Fibroblast of lung (primary cell): Measurements from ENCODE around the gene PSRC1. TPM values are rescaled to one million over a fixed set of nuclear protein-coding genes. Genes with fewer than 3 reads are reported as not detected.
"Not testable (repeated sequence)": the region's sequence is repeated elsewhere in the genome, so short reads cannot be mapped to it uniquely, and the experiment has no call there.

Source experiments
- DNase-seq, 2 donors: peaks; one replicate each; pipeline versions ENCODE4 v3.0.0 to v3.0.0-alpha.2; 2010; ENCODE audit warnings: low read depth in 2 of 2
- H2AFZ ChIP-seq: 2 replicates; pipeline ENCODE4 v1.5.1; 2012; ENCODE audit warnings: low read length, control low read depth, inconsistent platforms
- H3K27ac ChIP-seq: 2 replicates; pipeline ENCODE4 v1.5.1; 2011; ENCODE audit warnings: low read length, control low read depth; ENCODE audit not compliant: insufficient read depth
- H3K27me3 ChIP-seq: 2 replicates; pipeline ENCODE4 v1.5.1; 2011; ENCODE audit warnings: mild to moderate bottlenecking, low read length; ENCODE audit not compliant: control insufficient read depth, insufficient read depth
- H3K36me3 ChIP-seq: 2 replicates; pipeline ENCODE4 v1.5.1; 2011; ENCODE audit warnings: low read length; ENCODE audit not compliant: control insufficient read depth, insufficient read depth
- H3K4me1 ChIP-seq: 2 replicates; pipeline ENCODE4 v1.5.1; 2011; ENCODE audit warnings: low read length; ENCODE audit not compliant: control insufficient read depth, insufficient read depth; ENCODE audit errors: extremely low read depth
- H3K4me2 ChIP-seq: 2 replicates; pipeline ENCODE4 v1.5.1; 2011; ENCODE audit warnings: low read length, control low read depth; ENCODE audit not compliant: insufficient read depth; ENCODE audit errors: extremely low read depth
- H3K4me3 ChIP-seq, 4 experiments: fragments of 200-600 bp in 1 of 4; sonication (generic) in 1 of 4; replicated peaks in 1 of 4; 2 replicates each; pipeline ENCODE4 v1.5.1; 2011 to 2016; ENCODE audit warnings: low read length in 4 of 4, low read depth in 3 of 4, mild to moderate bottlenecking in 3 of 4, control low read depth in 2 of 4, inconsistent platforms in 1 of 4, mixed read lengths in 1 of 4; ENCODE audit not compliant: insufficient read depth in 1 of 4; ENCODE audit errors: control extremely low read depth in 1 of 4
- H3K79me2 ChIP-seq: 2 replicates; pipeline ENCODE4 v1.5.1; 2012; ENCODE audit warnings: mild to moderate bottlenecking, low read length, inconsistent platforms; ENCODE audit not compliant: control insufficient read depth, insufficient read depth
- H3K9ac ChIP-seq: 2 replicates; pipeline ENCODE4 v1.5.1; 2011; ENCODE audit warnings: mild to moderate bottlenecking, low read length, control low read depth; ENCODE audit not compliant: insufficient read depth
- H3K9me3 ChIP-seq: 2 replicates; pipeline ENCODE4 v1.5.1; 2012; ENCODE audit warnings: low read depth, low read length; ENCODE audit not compliant: control insufficient read depth, insufficient read depth
- H4K20me1 ChIP-seq: 2 replicates; pipeline ENCODE4 v1.5.1; 2011; ENCODE audit warnings: low read length; ENCODE audit not compliant: control insufficient read depth, insufficient read depth; ENCODE audit errors: extremely low read depth
- CTCF ChIP-seq, 2 donors: IDR thresholded peaks in 1 of 2; conservative IDR thresholded peaks in 1 of 2; 1 replicate in 1 of 2; 2 replicates in 1 of 2; pipeline ENCODE4 v1.5.1; 2011 to 2012; ENCODE audit warnings: low read length in 2 of 2, control low read depth in 1 of 2, inconsistent platforms in 1 of 2, low read depth in 1 of 2, mild to moderate bottlenecking in 1 of 2
- EZH2 ChIP-seq: IDR thresholded peaks from 2 replicates; pipeline ENCODE4 v1.5.1; 2012; ENCODE audit warnings: low read length, control low read depth, mild to moderate bottlenecking; ENCODE audit errors: missing control alignments
- polyA plus RNA-seq, 2 donors: library from polyadenylated mRNA; depleted of rRNA in 1 of 2; stranded (reverse) in 1 of 2; unstranded in 1 of 2; fragments of >200 nt; gene quantifications; 2 replicates each; pipeline ENCODE4 v1.2.1, GENCODE V29; 2011 to 2012; ENCODE audit warnings: missing spikeins in 1 of 2
- total RNA-seq: library from RNA; depleted of rRNA; stranded (reverse); fragments of >200 nt; gene quantifications from 2 replicates; pipeline ENCODE4 v1.2.1, GENCODE V29; 2014

PSRC1 gene
- total and polyA plus RNA-seq, 2 donors (not counting 1 experiment from before 2014, with no cell fraction given), result 8.3 to 9.9 TPM

GRCh38 chr1:109306832-109307273 is 23.9 kb upstream of the PSRC1 start, which contains the start of gene MYBPHL:
Gene MYBPHL (minus strand): TSS chr1:109307011. CDS start chr1:109306991, 20 bp downstream.
- no peak within 1 kb of the TSS for H2AFZ ChIP-seq
- H3K4me3 ChIP-seq, result no peak within 1 kb of the TSS
- H3K36me3 ChIP-seq, result no peaks in the 10 kb centered on the region
- no peaks in the 10 kb centered on the region for H3K9me3 ChIP-seq
- H3K4me1 ChIP-seq, result peaks cover 3% of the 10 kb centered on the region
- H3K27me3 ChIP-seq, result no peaks in the 10 kb centered on the region
- DNase-seq, result no peak
- H4K20me1 ChIP-seq, result no peaks in the 10 kb centered on the region
- no peaks in the 10 kb centered on the region for H3K79me2 ChIP-seq
- no peak for TF ChIP-seq CTCF (conservative IDR thresholded peaks at IDR 0.05 in 1 of 2, IDR thresholded peaks at IDR 0.05 in 1 of 2; ENCODE audit: low read depth in 1 of 2, low read length in 2 of 2)
- TF ChIP-seq EZH2, result no peak
- H3K4me2 ChIP-seq, result no peak within 1 kb of the TSS
- no peak within 1 kb of the TSS for H3K27ac ChIP-seq
- H3K9ac ChIP-seq, result no peak within 1 kb of the TSS

- not testable (repeated sequence) for H2AFZ ChIP-seq, H3K9ac ChIP-seq, DNase-seq, H3K4me3 ChIP-seq, H3K27ac ChIP-seq, H3K4me2 ChIP-seq, H3K9me3 ChIP-seq, H3K36me3 ChIP-seq, H3K79me2 ChIP-seq, H4K20me1 ChIP-seq, H3K4me1 ChIP-seq, H3K27me3 ChIP-seq
Observed at GRCh38 chr1:109305991-109306390, 23.0 kb upstream of the PSRC1 start.

- Histone ChIP-seq H3K27ac (no peak overlapping the region), H2AFZ (no peak overlapping the region), H3K4me2 (no peak overlapping the region), H3K9me3 (no peaks in the 10 kb centered on the region), H4K20me1 (no peaks in the 10 kb centered on the region), H3K27me3 (no peaks in the 10 kb centered on the region), H3K4me3 (no peak overlapping the region), H3K4me1 (peaks cover 13% of the 10 kb centered on the region), H3K9ac (no peak overlapping the region), H3K79me2 (no peaks in the 10 kb centered on the region), H3K36me3 (no peaks in the 10 kb centered on the region)
- DNase-seq, result no peak
- no peak for TF ChIP-seq CTCF (conservative IDR thresholded peaks at IDR 0.05 in 1 of 2, IDR thresholded peaks at IDR 0.05 in 1 of 2; ENCODE audit: low read depth in 1 of 2, low read length in 2 of 2)
- no peak for TF ChIP-seq EZH2
Observed at GRCh38 chr1:109304226-109304920, 21.4 kb upstream of the PSRC1 start.
